HK-2 (cell line): ENCODE results near the gene AUTS2.

Source experiments
- DNase-seq: peaks from one replicate; pipeline ENCODE4 v3.0.0-alpha.2; 2018; ENCODE audit not compliant: unreplicated experiment

Gene AUTS2

DNA sequence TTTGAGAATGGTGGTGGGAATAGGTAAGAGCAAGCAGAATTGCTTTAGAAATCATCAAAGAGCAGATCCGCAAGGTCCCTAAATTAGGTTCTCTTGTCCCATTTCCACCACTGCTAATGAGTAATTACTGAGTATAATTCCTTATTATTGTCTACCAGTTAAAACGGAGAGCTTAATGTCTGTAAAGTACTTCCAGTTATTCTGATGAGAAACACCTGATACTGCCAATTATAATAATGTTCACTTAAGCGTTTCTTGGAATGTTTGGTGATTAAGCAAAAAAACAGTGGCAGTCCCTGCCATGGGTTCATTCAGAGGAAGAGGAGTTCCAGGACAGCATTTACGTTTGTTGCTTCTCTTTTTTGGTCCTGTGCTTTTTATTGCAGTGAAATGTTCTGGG, 1175.1 kb downstream of the AUTS2 start:
- no peak for DNase-seq

DNA sequence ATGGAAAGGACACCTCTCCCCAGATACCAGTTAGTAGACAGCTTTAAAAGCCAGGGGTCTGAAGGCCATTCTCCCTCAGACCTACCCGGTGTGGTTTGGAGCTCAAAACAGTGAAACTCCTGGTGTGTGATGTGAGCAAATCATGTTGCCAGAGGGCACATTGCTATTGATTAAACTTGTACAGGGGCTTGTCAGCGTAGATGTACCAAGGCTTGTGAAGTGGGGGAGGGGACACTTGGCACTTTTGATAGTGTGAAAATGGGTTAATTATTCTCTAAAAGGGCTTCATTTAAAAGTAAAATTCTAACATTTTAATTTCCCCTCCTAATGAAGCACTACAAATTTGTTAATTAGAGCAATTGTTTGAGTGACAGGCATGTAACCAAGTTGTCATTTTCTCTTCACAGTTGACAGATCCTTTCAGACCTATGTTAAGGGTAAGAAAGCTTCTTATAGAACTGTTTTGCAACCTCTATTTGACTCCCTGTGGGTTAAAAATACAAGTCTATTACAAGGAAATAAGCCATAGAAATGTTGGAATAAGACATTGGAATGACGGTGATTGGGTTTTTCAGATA, 1176.8 kb downstream of the AUTS2 start:
- no peak for DNase-seq

DNA sequence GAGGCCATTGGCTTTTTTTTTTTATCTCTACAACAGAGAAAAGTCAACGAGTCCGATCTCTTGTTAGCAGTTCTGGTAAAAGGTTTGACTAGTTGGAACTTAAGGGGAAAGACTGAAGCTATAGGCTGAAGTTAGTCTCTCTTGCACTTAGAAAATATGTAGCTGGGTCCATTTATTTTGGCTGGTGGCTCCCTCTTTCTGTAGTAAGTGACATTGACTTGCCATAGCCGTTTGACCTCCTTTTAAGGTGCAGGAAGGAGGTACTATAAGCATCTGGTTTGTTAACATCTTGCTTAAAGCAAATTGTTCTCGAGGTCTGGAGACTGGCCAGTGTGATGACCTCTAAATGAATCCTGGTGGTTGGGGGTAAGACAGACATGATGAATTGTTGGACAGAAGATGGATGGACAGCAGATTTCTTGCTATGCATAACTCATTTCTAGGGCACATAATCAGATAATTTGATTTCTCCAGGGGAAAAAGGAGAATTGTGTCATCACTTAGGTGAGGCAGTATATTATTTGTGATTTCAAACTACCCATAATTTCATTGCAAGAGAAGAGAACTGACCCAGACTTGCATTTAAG, 1177.4 kb downstream of the AUTS2 start:
- no peak for DNase-seq

DNA sequence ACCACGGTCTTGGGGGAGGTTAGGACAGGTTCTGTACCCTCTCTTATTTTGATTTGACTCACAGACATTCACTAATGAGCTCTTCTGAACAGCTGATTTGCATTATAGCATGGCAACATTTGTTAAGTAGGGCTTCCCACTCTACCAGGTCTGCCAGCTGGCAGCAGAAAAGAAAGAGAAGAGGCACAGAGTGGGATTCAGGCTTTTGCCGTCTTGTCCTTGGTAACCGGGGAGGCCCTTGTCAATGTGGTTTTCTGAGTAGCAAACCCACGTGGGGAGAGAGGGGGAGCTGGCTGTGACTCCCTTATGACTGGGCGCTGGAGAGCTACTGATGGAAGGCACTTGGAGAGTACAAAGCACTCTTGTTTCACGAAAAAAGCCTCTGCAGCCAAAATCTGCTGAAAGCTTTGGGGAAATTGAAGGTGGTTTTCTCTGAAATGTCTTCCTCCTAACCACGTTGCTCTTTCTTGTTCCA, 1178.4 kb downstream of the AUTS2 start:
- DNase-seq: no peak

DNA sequence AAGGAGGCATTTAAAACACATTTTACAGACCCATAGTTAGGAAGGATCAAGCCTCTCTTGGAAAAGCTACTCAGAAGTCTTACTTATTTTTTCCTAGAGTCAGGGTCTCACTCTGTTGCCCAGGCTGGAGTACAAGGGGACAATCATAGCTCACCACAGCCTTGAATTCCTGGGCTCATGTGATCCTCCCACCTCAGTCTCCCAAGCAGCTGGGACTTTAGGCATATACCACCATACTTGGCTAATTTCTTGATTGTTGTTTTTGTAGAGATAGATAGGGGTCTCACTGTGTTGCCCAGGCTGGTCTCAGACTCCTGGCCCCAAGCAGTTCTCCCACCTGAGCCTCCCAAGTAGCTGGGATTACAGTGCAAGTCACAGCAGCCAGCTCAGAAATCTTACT, 1179.0 kb downstream of the AUTS2 start:
- no peak for DNase-seq

DNA sequence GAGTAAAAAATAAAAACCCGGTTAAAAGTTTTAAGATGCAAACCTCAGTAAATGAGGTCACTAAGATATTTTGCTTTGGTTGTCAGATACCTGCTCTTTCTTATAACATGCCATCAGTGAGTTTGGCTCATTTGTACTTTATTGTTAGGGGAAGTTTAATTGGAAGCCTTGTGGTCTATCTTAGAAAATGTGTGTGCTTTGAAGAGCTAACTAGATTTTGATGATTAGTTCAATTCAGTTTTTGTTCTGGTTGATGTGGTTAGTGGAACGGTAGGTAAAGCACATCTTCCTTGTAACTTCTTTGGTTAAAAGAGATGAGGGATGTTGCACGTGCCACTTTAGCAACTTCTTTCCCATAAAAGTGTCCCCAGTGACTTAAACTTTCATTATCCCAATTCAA, 1180.3 kb downstream of the AUTS2 start:
- DNase-seq: no peak

DNA sequence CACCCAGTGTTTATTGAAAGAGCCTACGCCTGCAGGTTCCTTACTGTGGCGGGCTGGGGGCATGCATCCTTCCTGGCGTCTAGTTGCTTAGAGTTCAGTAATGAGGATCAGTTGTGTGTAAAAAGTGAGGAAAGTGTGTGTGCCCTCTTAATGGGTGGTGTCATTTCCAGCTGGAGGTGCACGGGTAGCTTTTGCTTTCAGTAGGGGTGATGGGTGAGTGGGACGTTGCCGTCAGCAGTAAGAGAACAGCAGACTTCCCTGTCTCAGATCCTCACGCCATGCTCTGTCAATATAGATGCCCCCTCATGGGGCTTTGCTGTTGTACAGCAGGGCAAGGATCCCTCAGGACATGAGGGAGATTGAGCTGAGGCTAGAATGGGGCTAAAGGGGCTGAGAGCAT, 1181.0 kb downstream of the AUTS2 start:
- no peak for DNase-seq

DNA sequence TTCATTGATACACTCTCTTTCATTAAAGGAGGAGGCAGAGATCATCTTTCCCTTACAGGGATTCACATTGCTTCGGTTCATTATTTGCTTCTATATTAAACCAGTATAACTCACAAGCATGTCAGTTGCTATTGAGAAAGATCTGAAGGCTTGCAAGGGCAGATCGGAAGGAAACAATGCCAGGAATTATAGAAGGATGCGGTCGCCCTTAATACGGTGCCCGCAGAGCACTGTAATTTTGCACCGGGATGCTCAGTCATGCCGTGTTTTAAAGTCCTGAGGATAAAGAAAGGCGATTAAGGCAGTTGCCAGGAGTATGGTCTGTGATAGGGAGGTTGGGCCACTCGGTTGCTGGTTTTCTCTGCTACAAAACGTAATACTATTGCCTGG, 1183.6 kb downstream of the AUTS2 start:
- no peak for DNase-seq

DNA sequence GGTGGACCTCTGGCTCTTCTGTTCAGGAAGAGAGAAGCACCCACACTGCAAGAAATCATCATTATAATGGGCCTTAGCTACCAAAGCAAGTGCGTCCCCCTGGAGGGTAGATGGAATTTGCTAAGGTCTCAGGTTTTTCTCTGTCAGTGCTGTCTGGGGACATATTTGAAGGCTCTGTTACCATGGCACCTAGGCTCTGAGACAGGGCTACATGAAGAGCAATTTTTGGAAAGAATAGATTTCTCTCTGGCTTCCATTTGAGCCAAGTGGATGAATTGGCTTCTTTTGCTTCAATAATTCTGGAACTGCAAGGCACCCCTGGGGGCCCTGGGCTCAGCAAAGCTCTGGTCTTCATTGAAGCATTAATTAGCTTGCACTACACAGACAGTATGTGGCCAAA, 1184.5 kb downstream of the AUTS2 start:
- no peak for DNase-seq

DNA sequence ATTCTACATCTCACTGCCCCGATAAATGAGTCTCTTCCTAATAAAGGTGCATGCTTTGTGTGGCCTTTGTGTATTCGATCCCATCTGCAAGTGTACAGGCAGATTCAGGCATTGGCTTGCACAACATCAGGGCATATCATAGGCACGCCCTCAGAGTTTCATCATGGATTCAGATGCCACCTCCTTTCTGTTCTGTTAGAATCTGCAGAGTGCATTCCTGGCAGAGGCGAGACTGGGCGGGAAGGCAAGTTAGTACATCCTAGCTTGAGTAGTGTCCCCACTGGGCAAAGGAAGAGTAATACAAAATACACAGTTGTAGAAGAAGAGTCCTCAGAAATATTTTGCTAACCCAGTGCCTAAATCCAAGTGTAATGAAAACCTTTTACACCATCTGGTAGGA, 1187.2 kb downstream of the AUTS2 start:
- DNase-seq: no peak

DNA sequence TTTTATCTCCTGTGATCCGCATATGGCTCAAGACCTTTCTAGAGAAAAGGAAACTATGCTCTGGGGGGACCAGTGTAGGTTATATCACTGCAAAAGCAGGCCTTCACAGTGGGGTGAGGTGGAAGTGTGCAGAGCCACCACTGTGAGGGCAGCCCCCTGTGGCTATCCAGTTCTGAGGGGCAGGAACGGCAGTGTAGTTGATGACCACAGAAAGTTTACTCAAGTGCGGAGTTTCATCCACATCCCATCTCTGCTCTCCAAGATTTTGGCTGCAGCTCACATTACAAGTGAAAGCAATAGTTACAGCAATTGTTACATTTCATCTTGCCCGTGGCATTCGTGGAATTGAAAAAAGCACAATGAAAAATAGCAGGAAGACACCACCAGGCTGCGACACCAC, 1187.8 kb downstream of the AUTS2 start:
- DNase-seq: no peak

DNA sequence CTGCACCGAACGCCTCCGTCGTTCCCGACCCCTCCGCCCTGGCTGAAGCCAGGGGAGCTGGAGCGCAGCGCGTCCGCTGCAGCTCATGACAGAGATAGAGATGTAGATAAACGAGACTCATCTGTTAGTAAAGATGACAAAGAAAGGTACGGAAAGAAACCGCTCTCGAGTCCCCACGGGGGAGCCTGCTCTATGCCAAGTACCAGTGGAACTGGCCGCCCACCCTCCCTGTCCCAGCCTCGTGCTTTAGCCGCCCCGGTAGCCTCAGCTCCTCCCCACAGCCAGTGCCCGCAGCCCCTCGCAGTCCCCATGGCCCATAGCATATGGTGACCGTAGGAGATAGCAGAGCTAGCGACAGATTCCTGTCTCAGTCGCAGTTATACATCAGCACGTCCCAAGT, 1189.0 kb downstream of the AUTS2 start:
- no peak for DNase-seq

DNA sequence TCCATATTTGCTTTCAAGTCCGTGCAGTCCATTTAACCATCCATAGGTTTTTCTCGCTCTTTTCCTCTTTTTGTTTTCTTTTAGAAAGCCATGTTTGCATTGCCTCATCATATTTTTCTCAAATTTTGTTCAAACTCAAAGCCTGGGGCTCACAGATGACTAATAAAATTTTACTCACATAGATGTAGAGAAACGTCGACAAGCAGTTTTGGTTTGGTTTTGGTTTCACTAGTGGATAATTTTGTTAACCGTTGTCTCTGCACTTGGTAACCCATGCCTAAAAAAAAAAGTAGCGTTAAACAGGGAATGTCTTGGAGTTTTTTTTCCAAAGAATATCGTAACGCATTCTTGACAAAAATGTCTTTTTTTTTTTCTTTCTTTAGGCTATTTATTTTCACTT, 1189.5 kb downstream of the AUTS2 start:
- DNase-seq: no peak

DNA sequence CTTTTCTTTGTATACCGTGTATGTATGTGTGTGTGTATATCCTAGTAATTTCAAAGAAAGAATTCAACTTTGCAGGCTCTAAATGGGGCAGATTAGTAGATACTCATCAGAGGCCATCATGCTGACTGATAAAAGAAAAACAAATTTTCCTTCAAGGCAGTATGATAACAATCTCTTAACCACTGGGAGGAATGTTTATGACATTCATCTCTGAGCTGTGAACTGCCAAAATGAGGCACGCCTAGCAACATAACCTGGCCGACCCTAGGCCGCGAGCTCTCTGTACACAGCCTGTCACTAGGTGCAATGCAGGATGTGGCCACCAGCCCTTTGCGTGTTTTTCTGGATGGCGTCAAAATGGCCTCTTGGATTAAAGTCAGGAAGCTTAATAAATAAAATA, 1190.0 kb downstream of the AUTS2 start:
- no peak for DNase-seq

DNA sequence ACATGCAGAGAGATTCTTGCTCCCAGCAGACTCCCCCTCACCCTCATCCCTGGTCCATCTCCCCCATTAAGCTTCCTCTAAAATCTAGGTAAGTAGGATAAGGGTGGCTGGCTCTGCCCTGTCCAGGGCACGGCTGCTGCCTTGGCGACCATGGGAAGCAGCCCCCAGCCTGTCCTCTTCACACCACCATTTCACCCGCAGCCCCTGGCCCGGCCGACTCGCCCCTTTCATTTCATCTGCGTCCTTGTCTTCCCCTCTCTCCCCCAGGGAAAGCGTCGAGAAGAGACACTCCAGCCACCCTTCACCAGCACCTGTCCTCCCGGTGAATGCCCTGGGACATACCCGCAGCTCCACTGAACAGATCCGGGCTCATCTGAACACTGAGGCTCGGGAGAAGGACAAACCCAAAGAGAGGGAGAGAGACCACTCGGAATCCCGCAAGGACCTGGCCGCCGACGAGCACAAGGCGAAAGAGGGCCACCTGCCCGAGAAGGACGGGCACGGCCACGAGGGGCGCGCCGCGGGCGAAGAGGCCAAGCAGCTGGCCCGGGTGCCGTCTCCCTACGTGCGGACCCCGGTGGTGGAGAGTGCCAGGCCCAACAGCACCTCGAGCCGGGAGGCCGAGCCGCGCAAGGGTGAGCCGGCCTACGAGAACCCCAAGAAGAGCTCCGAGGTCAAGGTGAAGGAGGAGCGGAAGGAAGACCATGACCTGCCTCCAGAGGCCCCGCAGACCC, 1191.4 kb downstream of the AUTS2 start:
- no peak for DNase-seq

DNA sequence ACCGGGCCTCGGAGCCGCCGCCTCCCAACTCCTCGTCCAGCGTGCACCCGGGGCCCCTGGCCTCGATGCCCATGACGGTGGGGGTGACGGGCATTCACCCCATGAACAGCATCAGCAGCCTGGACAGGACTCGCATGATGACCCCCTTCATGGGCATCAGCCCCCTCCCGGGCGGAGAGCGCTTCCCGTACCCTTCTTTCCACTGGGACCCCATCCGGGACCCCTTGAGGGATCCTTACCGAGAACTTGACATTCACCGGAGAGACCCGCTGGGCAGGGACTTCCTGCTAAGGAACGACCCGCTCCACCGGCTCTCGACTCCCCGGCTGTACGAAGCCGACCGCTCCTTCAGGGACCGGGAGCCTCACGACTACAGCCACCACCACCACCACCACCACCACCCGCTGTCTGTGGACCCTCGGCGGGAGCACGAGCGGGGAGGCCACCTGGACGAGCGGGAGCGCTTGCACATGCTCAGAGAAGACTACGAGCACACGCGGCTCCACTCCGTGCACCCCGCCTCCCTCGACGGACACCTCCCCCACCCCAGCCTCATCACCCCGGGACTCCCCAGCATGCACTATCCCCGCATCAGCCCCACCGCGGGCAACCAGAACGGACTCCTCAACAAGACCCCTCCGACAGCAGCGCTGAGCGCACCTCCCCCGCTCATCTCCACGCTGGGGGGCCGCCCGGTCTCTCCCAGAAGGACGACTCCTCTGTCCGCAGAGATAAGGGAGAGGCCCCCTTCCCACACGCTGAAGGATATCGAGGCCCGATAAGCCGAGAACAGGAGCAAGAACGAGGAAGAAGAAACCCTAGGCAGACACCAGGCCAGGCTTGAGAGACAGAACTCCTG, 1192.2 kb downstream of the AUTS2 start:
- no peak for DNase-seq

DNA sequence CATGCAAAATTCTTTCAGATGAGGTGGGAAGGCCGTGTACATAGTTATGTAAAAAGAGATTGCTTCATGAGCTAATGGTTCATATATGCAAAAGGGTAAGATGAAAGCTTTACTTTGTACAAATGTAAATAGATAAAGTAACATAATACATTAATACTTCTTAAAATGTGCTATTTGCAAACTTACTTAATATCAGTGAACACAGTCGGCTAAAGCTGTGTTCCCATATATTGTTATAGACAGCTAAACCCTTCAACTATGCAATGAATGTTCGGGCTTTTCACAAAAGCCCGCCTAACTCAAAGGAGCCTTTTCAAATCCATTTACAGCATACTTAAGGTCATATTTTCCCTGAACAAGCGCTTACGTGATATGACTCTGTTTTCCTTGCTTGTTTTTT, 1193.1 kb downstream of the AUTS2 start:
- no peak for DNase-seq

DNA sequence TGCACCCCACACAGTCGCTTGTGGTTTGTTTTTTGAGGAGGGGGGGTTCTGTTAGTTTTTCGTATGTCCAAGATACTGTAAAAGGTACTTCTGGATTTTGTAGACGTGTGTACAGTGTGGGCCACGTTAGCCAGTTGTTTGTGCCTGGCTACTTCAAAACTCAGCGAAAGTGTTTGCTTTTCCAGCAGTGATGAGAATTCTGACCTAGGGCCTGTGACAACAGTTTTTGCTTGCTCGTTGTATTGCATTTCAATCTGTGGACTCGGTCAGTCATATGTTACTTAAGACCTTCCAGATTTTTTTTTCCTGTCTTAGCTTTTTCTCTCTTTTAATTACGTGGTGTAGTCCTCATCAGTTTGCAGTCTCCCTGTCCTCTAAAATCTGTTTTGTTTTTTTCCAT, 1194.8 kb downstream of the AUTS2 start:
- DNase-seq: no peak

DNA sequence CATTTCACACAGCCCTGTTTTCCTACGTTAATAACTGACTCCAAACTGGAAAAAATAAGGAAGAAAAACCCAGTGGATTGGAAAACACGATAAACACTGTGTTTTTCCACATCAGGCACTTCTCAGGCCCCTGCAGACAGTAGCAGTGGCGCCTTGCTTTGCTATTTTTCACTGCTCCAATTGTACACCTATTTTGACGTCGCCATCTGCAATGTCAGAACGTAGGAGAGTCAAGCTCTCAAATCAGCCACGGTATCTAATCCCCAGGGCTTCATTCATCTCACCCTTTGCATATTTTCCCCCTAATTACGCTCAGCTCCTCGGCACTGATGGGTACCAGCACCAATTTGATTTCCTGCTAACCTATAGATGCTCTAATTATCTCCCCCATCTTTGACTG, 1195.5 kb downstream of the AUTS2 start:
- no peak for DNase-seq

DNA sequence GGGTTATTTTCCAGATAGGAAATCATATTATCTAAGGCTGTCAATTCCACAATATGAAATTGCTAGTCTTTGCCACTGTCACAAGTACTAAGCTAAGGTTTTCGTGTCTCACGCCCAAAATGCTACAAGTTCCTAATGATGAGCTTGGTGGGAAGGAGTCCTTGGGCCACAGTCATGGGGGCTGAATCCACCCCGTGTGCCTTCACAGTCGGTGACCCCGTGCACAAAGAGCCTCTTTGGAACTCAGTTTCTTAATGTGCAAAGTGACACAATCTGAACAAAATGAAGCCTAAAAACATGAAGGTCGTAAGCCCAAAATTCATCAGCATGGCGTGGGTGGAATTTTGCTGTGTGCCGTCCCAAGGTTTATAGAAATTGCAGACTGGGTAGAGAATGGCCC, 1196.7 kb downstream of the AUTS2 start:
- no peak for DNase-seq

DNA sequence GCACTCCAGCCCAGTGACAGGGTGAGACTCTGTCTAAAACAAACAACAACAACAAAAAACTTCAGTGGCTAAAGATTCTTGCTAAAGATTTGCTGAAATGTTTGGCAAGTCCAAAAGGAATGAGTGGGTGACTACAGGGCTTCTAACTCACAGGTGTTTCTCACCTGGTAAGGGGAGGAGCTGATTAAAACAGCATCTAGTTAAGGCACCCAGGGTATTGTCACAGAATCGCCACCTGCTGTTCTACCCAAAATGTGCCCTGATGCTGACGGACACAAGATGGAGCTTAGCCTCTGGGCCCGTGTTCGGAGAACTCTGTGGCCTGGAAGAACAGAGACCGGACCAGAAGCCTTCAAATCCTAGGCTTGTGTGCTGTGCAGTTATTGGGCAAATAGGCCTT, 1197.7 kb downstream of the AUTS2 start:
- no peak for DNase-seq

DNA sequence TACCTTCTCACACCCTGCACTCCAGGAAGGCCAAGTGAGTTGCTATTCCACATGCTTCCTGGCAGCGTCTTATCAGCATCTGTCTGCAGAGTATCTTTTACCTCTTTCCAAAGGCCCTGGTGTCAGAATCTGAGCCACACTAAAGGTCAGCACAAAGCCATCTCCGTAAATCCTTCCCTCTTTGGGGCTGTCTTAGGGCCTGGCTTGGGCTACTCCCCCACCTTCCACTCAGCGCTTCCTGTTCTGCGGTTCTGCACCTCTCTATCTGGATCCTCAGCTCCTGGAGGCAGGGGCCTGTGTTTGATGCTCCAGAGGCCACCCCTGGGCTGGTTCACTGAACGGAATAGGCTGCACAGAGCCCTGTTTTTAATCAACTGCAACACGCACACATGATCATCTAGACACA, 1198.8 kb downstream of the AUTS2 start:
- no peak for DNase-seq
